ENCODE data around the gene ZNF76.
A peak's percentile ranks its signal among the peaks of the same experiment; 100 is the strongest.
"Not testable (repeated sequence)": the region's sequence is repeated elsewhere in the genome, so short reads cannot be mapped to it uniquely, and the experiment has no call there.

ZNF76 gene

GRCh38 chr6:35327349-35328027, 68.0 kb downstream of the ZNF76 start:
- FAIRE-seq (no peak), DNase-seq (ENCODE audit: low spot score) (no peak)

DNA sequence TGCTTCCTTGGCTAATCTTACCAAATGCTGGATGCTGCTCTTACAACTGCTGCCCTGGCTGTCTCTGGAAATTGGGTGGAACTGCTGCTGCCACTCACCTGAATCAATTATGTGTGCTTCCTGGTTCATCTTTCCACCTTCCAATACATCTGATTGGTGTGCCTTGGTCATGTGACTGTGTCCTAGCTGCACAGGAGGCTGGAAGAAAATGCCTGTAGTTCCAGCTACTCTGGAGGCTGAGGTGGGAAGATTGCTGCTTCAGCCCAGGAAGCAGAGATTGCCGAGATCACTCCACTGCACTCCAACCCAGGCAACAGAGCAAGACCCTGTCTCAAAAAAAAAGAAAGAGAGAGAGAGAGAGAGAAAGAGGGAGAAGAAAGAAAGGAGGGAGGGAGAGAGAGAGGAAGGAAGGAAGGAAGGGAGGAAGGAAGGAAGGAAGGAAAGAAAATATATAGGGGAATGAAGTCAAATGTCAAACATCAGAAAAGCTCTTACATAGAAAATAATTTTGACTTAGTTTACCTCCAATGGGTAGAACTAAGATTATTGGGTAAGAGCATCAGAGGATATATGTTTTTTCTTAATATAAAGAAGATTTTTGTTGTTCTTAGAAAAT, 68.7 kb downstream of the ZNF76 start:
- no peak for FAIRE-seq

GRCh38 chr6:35328965-35329364, 69.4 kb downstream of the ZNF76 start:
- FAIRE-seq; DNase-seq (ENCODE audit: low spot score): not testable (repeated sequence)

More for the DNA sequence above, 68.7 kb downstream of the ZNF76 start:
- no peak for DNase-seq (ENCODE audit: low spot score)

DNA sequence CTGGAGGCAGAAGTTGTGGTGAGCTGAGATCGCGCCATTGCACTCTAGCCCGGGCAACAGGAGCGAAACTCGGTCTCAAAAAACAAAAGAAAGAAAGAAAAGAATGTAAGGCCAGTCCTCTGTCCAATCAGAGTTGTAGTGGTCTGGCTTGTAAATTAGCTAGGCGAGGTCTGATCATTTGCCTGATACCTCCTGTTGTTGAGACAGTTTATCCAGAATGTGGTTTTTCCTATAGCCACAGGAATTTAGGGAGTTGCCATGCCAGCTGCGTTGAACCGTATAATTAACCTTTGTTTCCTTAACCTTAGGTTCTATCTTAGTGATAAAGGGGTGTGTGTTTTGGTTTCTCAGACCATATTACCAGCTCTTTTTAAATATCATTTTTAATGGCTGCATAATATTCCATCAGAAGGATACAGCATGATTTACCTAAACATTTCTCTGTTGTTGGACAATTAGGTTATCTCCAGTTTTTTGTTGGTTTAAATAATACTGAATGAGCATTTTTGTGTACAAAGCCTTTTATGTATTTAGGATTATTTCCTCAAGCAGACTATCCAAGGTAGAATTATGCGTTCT, 71.1 kb downstream of the ZNF76 start:
- DNase-seq (ENCODE audit: low spot score) = no peak
- no peak for FAIRE-seq

- DNase-seq (ENCODE audit: low spot score) = peak; percentile 23
- not testable (repeated sequence) for FAIRE-seq
Measured at GRCh38 chr6:35332074-35332887, 72.7 kb downstream of the ZNF76 start.

GRCh38 chr6:35341557-35341956, 82.0 kb downstream of the ZNF76 start:
- DNase-seq (ENCODE audit: low spot score) = no peak

GRCh38 chr6:35342258-35343091, 82.9 kb downstream of the ZNF76 start, which contains the start of gene PPARD:
PPARD (plus strand) TSS chr6:35342558; CDS start chr6:35411088, 68,530 bp downstream.
- no peak for FAIRE-seq

More at GRCh38 chr6:35341557-35341956, 82.0 kb downstream of the ZNF76 start:
- no peak for FAIRE-seq

GRCh38 chr6:35343092-35343834, 83.7 kb downstream of the ZNF76 start:
- FAIRE-seq (no peak), DNase-seq (ENCODE audit: low spot score) (no peak)

More at GRCh38 chr6:35342258-35343091, 82.9 kb downstream of the ZNF76 start, which contains the start of gene PPARD:
- DNase-seq (ENCODE audit: low spot score) = peak; percentile 83

DNA sequence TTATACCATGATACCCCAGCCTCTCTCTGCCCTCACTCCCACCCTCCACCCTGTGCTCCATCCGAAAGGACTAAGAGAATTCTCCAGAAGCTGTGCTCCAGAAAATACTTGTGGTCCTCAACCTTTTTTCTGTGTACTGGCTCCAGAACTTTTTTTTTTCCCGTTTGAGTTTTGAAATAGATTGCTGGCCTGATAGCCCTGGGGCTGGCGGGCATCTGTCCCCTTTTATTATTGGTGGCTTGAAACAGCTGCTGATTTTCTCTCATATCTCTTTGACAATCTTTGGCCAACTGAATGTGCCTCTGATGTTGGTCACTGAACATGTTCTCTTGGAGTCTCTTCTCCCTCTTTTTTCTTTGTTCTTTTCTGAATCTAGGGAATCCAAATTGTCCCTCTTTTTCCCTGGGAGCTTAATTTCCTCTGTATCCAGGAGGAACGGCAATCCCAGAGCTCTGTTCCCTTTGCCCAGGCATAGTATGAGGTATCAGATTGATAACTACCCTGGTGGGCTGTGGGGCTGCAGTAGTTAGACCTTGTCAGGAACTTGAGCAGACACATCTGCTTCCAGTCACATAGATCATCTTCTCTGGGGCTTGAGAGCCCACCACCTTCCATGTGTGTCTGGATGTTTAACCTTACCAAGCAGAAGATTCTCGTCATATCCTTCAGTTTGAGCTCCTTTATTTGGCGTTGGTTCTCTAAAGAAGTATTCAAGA, 84.5 kb downstream of the ZNF76 start:
- DNase-seq (ENCODE audit: low spot score) (no peak), FAIRE-seq (no peak)
